ENCODE measurements around the gene XRCC5. TPM values are rescaled to one million over a fixed set of nuclear protein-coding genes. Genes with fewer than 3 reads are reported as not detected.

XRCC5 gene
- total RNA-seq, 1 experiment from 2014 or later, result 431 TPM

GRCh38 chr2:216083464-216084281, 25.5 kb upstream of the XRCC5 start:
- peak; percentile 40 for DNase-seq (ENCODE audit: low spot score)
- in situ Hi-C loops (cut with HindIII; ENCODE audit: low sequenced_read_pairs), result no loop called here

- DNase-seq (ENCODE audit: low spot score), result no peak
- in situ Hi-C loops (cut with HindIII; ENCODE audit: low sequenced_read_pairs), result no loop called here
Observed at GRCh38 chr2:216084547-216084946, 24.6 kb upstream of the XRCC5 start.

GRCh38 chr2:216086207-216086893, 22.8 kb upstream of the XRCC5 start:
- in situ Hi-C loops (cut with HindIII; ENCODE audit: low sequenced_read_pairs), result no loop called here
- DNase-seq (ENCODE audit: low spot score), result no peak

- DNase-seq (ENCODE audit: low spot score), result no peak
- in situ Hi-C loops (cut with HindIII; ENCODE audit: low sequenced_read_pairs), result no loop called here
Observed at GRCh38 chr2:216090369-216090786, 18.8 kb upstream of the XRCC5 start.

GRCh38 chr2:216092646-216093045, 16.5 kb upstream of the XRCC5 start:
- DNase-seq (ENCODE audit: low spot score), result no peak
- in situ Hi-C loops (cut with HindIII; ENCODE audit: low sequenced_read_pairs), result no loop called here

- in situ Hi-C loops (cut with HindIII; ENCODE audit: low sequenced_read_pairs), result no loop called here
- DNase-seq (ENCODE audit: low spot score), result no peak
Observed at GRCh38 chr2:216094701-216095100, 14.4 kb upstream of the XRCC5 start.

GRCh38 chr2:216098421-216099334, 10.5 kb upstream of the XRCC5 start:
- DNase-seq (ENCODE audit: low spot score), result no peak
- in situ Hi-C loops (cut with HindIII; ENCODE audit: low sequenced_read_pairs), result no loop called here

- no peak for DNase-seq (ENCODE audit: low spot score)
- in situ Hi-C loops (cut with HindIII; ENCODE audit: low sequenced_read_pairs), result no loop called here
Observed at GRCh38 chr2:216101109-216101508, 8.0 kb upstream of the XRCC5 start.

GRCh38 chr2:216103213-216103612, 5.9 kb upstream of the XRCC5 start:
- no peak for DNase-seq (ENCODE audit: low spot score)
- in situ Hi-C loops (cut with HindIII; ENCODE audit: low sequenced_read_pairs), result no loop called here

GRCh38 chr2:216104691-216105090, 4.5 kb upstream of the XRCC5 start:
- DNase-seq (ENCODE audit: low spot score), result no peak
- in situ Hi-C loops (cut with HindIII; ENCODE audit: low sequenced_read_pairs), result no loop called here

- DNase-seq (ENCODE audit: low spot score), result no peak
- in situ Hi-C loops (cut with HindIII; ENCODE audit: low sequenced_read_pairs), result no loop called here
Observed at GRCh38 chr2:216107320-216107719, 1.8 kb upstream of the XRCC5 start.

- in situ Hi-C loops (cut with HindIII; ENCODE audit: low sequenced_read_pairs), result no loop called here
- DNase-seq (ENCODE audit: low spot score), result no peak
Observed at GRCh38 chr2:216107760-216108159, 1.4 kb upstream of the XRCC5 start.

GRCh38 chr2:216108310-216108966, 710 bp upstream of the XRCC5 start:
- peak; percentile 8 for DNase-seq (ENCODE audit: low spot score)
- in situ Hi-C loops (cut with HindIII; ENCODE audit: low sequenced_read_pairs), result no loop called here

- peak; percentile 53 for DNase-seq (ENCODE audit: low spot score)
- in situ Hi-C loops (cut with HindIII; ENCODE audit: low sequenced_read_pairs), result no loop called here
Observed at GRCh38 chr2:216109962-216110614, 940 bp downstream of the XRCC5 start.

GRCh38 chr2:216110620-216111019, 1.5 kb downstream of the XRCC5 start:
- DNase-seq (ENCODE audit: low spot score), result no peak
- in situ Hi-C loops (cut with HindIII; ENCODE audit: low sequenced_read_pairs), result no loop called here

GRCh38 chr2:216111122-216111521, 2.0 kb downstream of the XRCC5 start:
- DNase-seq (ENCODE audit: low spot score), result no peak
- in situ Hi-C loops (cut with HindIII; ENCODE audit: low sequenced_read_pairs), result no loop called here

- no peak for DNase-seq (ENCODE audit: low spot score)
- in situ Hi-C loops (cut with HindIII; ENCODE audit: low sequenced_read_pairs), result no loop called here
Observed at GRCh38 chr2:216112926-216113325, 3.8 kb downstream of the XRCC5 start.

GRCh38 chr2:216113572-216113971, 4.4 kb downstream of the XRCC5 start:
- no peak for DNase-seq (ENCODE audit: low spot score)
- in situ Hi-C loops (cut with HindIII; ENCODE audit: low sequenced_read_pairs), result no loop called here

- in situ Hi-C loops (cut with HindIII; ENCODE audit: low sequenced_read_pairs), result no loop called here
- no peak for DNase-seq (ENCODE audit: low spot score)
Observed at GRCh38 chr2:216114382-216114713, 5.2 kb downstream of the XRCC5 start.

Data from G401 (cell line).